Tibial nerve (tissue), 3 donors: Measurements from ENCODE around the gene EEPD1.

ENCODE experiments used
- CTCF ChIP-seq, 5 experiments: fragments of 200-600 bp in 3 of 5; fragments of 450-650 bp in 2 of 5; sonication (generic) in 3 of 5; IDR thresholded peaks; one replicate each; pipeline ENCODE4 v1.5.1; 2016 to 2019; ENCODE audit warnings: antibody characterized with exemption in 5 of 5, mild to moderate bottlenecking in 3 of 5, moderate library complexity in 2 of 5
- POLR2A ChIP-seq, 2 donors: fragments of 450-650 bp; IDR thresholded peaks; one replicate each; pipeline ENCODE4 v1.6.1; 2017; ENCODE audit warnings: antibody characterized with exemption in 2 of 2, mild to moderate bottlenecking in 2 of 2, moderate library complexity in 2 of 2

GRCh38 chr7:36128448-36129047 lies 24.5 kb upstream of the EEPD1 start:
- no peak for TF ChIP-seq POLR2A (IDR thresholded peaks at IDR 0.05)
- peak; percentile 43 to 66 (median 51) for TF ChIP-seq CTCF (IDR thresholded peaks at IDR 0.05)
